ENCODE results near the gene EXOC7.

EXOC7 gene

GRCh38 chr17:76036497-76037261 is 66.9 kb downstream of the EXOC7 start:
- DNase-seq, result no peak

- no peak for DNase-seq
Measured at GRCh38 chr17:76034428-76035350, 68.9 kb downstream of the EXOC7 start.

GRCh38 chr17:76033139-76033538 is 70.4 kb downstream of the EXOC7 start:
- DNase-seq, result no peak

- DNase-seq, result no peak
Measured at GRCh38 chr17:76032780-76033108, 70.8 kb downstream of the EXOC7 start.

- DNase-seq, result no peak
Measured at GRCh38 chr17:76032073-76032779, 71.4 kb downstream of the EXOC7 start.
